Activated CD8-positive, alpha-beta memory T cell treated with anti-CD3 and anti-CD28 coated beads for 36 hours (primary cell): ENCODE measurements around the gene MARK3. TPM values are rescaled to one million over a fixed set of nuclear protein-coding genes. Genes with fewer than 3 reads are reported as not detected.
"Not testable (repeated sequence)": the region's sequence is repeated elsewhere in the genome, so short reads cannot be mapped to it uniquely, and the experiment has no call there.

Source experiments
- CTCF ChIA-PET: fragments of 350-600 bp; sonication (Branson Sonifier 250); formaldehyde crosslinking; loops from one replicate; lab custom pipeline; 2021; ENCODE audit warnings: antibody characterized with exemption; lab: Charles Lee
- POLR2A ChIA-PET: fragments of 350-600 bp; sonication (Branson Sonifier 250); formaldehyde crosslinking; loops from one replicate; lab custom pipeline; 2021; ENCODE audit warnings: antibody characterized with exemption; lab: Charles Lee
- total RNA-seq, 2 experiments: library from RNA; stranded (reverse); gene quantifications; one replicate each; pipeline ENCODE4 v1.2.3, GENCODE V29; 2021

The MARK3 gene
- total RNA-seq, 2 experiments from 2014 or later, result 81.7 to 83.4 TPM

DNA sequence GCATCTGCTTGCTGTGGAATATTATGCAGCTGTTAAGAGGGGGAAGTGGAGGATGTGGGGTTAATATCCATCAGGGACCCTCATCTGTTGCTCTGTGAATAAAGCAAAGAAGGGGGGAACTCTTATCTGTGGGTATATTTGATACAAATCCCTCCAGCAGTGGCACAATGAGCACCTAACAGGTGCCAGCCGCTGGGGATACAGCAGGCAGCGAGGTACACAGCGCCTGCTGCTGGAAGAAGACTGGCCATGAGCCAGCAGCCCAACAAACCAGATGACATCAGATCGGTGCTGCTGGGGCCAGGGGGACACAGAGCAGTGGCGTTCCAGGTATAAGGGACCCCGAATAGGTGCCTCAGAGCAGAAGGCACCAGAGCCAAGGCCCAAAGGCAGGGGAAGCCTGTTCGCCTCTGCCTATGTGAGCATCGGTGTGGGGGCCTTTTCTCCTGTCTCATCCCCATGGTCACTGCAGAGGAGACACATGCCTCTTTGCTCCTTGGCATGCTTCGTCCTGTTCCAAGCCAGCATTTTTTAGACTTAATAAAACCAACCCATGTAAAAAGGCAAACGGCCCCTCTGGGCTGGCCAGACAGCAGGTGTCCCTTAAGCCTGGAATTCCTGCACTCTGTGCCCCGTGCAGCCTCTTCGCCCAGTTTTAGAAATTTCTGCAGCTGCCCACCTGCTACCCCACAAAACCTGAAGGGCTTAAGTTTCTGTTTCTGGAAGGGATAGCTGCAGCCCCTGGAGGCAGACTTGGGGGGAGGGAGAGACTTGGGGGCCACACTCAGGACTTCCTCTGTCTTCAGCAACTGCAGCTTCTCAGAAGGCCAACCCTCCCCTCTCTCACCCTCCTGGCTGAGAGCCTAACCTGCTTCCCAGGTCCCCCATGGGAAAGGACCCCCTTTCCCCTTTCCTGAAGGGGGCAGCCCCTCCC lies 139.1 kb downstream of the MARK3 start:
- POLR2A ChIA-PET, result no interaction called here
- CTCF ChIA-PET, result no interaction called here

DNA sequence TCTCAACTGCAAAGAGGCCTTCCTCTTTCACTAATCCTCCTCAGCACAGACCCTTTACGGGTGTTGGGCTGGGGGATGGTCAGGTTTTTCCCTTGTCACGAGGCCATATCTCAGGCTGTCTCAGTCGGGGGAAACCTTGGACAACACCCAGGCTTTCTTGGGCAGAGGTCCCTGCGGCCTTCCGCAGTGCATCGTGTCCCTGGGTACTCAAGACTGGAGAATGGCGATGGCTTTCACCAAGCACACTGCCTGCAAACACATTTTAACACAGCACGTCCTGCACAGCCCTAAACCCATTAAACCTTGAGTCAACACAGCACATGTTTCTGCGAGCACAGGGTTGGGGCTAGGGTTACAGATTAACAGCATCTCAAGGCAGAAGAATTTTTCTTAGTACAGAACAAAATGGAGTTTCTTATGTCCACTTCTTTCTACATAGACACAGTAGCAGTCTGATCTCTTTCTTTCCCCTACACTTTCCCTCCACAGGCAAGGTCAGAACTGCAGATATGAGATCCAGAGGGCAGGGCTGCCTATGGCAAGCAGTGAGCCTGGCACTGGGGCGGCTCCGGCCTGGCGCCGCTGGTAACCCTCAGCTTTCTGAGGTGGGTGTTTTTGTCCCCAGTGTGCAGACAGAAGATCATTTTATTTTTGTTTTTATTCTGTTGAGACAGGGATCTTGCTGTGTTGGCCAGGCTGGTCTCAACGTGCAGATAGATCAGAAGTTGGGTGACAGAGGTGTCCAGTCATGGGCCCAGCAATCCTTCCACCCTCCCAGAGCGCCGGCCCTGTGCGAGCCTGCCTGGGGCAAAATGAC lies 140.4 kb downstream of the MARK3 start:
- POLR2A ChIA-PET, CTCF ChIA-PET: not testable (repeated sequence)

DNA sequence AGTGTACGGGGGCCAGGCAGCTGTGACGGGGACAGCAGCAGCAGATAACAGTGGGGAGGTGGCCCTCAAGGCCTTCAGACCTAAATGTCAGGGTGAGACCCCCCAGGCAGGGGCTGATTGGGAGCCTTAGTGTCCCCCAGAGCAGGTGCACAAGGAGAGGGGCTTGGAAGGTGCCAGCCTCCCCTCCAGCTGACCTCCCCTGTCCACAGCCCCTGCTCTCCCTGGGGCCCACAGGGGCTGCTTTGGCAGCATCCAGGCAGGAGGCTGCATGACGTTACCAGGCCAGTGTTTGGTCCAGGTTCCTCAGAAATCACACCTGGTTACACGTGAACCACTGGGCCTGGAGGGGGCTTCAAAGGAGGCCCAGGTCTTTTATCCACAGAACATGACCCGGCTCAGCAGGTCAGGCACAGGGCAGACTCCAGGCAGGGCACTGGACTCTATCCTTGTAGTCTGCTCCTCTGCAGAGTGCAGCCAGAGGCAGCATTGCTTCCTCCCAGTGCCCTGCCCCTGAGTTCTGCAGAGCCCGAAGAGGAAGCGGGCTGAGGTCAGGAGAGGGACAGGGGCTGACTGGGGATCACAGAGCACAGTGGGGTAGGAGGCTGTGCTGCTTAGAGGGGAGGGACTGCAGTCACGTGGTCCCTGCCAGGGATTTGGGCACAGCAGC lies 141.2 kb downstream of the MARK3 start:
- POLR2A ChIA-PET, result no interaction called here
- CTCF ChIA-PET, result interaction anchor here (2.6 kb wide), 1 partner anchor 21 kb away, joined by 12 read pairs; no protein-coding TSS in a partner anchor

DNA sequence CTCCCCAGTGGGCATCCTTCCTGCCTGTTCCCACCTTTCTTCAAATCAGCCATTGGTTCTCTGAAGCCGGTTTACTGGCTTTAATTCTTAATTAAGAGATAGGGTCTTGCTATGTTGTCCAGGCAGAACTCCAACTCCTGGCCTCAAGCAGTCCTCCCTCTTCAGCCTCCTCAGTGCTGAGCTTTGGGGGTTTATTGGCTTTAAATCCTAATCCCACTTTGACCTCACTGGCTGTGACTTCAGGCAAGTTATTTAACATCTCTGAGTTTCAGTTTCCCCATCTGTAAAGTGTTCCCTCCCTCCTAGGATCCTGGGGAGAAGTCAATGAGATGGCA lies 141.7 kb downstream of the MARK3 start:
- CTCF ChIA-PET, result interaction anchor here (2.6 kb wide), 1 partner anchor 20 kb away, joined by 12 read pairs; no protein-coding TSS in a partner anchor
- POLR2A ChIA-PET, result no interaction called here

DNA sequence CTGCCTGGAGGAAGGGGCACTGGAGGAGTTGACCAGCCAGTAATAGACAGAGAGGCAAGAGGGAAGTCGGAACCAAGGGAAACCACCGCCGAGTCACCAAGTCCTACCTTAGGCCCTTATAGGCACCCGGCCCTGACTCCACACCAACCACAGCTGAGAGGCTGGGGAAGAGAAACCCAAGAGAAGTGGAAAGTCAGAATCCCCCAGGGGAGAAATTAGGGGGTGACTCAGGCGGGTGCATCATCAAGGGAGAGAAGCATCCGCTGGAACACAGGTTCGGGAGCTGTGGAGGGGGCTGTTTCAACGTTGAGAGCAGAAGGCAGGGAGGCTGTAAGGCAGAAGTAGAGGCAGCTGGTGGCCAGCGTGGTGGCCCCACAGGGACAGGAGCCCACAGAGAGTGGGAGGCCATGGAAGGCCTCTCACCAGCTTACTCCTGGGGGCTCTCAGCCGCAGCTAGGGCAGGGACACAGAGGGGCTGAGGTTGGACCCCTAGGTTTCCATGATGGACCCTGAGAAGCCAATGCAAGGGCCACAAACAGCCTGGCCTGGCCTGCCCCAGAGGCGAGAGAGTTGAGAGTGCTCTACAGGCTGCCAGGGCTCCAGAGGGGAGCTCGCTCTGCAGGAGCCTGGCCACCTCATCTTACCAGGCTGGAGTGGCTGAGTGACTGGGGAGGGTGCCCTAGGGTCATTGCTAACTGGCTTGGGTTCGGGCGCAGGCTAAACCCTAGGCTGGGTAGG lies 142.4 kb downstream of the MARK3 start:
- ChIA-PET POLR2A (interaction anchor here (0.5 to 1.1 kb wide), 3 partner anchors 11 to 320 kb away, joined by 3 to 7 read pairs (median 5); partner anchors contain the start of gene PPP1R13B), CTCF (interaction anchor here (2.6 to 6.9 kb wide), 2 partner anchors 8 to 20 kb away, joined by 12 to 38 read pairs; no protein-coding TSS in a partner anchor)

DNA sequence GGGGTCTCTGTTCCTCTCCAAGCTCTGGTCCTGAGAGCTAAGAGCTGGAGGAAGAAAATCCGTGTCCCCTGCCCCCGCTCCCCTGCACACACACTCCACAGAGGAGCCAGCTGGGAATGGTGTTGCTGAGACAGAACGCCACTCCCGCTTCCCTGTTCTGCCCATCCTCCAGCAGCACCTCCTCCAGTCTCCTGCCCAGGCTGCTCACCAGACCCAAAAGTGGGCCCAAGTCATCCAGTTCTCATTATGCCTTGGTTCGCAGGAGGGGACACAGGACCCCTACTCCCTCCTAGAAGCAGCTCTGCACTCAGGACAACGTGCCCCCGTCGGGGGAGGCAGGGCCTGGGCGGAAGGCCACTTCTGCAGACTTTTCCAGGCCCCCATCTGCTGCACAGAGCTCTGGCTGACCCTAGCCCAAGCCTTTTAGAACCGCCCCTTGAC lies 143.0 kb downstream of the MARK3 start:
- CTCF ChIA-PET, result interaction anchor here (2.6 to 6.9 kb wide), 2 partner anchors 8 to 19 kb away, joined by 12 to 38 read pairs; no protein-coding TSS in a partner anchor
- POLR2A ChIA-PET, result interaction anchor here (0.5 to 1.1 kb wide), 3 partner anchors 11 to 319 kb away, joined by 3 to 7 read pairs (median 5); partner anchors contain the start of gene PPP1R13B

DNA sequence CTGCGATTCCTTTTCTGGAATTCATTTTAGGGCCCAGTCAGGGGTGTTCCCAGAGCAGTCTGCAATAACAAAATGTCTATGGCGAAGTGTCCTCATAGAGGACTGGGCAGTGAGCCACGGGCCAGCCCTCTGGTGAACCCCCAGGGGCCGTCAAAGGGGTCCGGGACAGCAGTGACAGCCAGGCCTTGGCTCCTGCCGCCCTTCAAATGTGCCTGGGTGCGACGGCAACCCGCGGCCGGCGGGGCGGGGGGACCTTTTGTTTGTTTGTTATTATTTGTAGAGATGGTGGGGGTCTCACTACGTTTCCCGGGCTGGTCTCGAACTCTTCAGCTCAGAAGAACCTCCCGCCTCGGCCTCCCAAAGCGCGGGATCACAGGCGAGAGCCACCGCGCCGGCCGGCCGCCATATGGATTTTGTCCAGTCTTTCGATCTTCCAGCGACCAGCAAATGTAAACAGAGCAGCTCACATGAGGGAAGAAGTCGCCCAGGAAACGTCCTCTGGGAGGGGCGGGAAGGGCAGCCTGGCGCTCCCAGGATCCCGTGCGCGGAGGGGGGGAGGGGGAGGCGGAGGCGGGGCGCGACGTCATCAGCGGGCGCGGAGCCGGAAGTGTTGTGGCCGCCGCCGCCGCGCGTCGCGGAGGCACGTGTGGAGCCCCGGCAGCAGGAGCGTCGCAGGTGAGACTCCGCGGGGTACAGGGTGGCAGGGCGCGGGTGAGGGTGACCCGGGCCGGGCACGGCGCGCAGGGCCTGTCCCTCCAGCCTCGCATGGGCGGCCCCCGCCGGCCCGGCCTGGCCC lies 143.6 kb downstream of the MARK3 start, which contains the start of gene TRMT61A:
TRMT61A (plus strand) TSS at position 610 of the 796 bp plus-strand sequence. CDS start 783 bp downstream, outside the sequence.
- ChIA-PET CTCF (interaction anchor here (1.7 to 6.9 kb wide), 3 partner anchors 9 to 29 kb away, joined by 6 to 38 read pairs (median 12); no protein-coding TSS in a partner anchor), POLR2A (interaction anchor here (1.0 to 1.1 kb wide), 2 partner anchors 8 to 10 kb away, joined by 3 read pairs; no protein-coding TSS in a partner anchor)

DNA sequence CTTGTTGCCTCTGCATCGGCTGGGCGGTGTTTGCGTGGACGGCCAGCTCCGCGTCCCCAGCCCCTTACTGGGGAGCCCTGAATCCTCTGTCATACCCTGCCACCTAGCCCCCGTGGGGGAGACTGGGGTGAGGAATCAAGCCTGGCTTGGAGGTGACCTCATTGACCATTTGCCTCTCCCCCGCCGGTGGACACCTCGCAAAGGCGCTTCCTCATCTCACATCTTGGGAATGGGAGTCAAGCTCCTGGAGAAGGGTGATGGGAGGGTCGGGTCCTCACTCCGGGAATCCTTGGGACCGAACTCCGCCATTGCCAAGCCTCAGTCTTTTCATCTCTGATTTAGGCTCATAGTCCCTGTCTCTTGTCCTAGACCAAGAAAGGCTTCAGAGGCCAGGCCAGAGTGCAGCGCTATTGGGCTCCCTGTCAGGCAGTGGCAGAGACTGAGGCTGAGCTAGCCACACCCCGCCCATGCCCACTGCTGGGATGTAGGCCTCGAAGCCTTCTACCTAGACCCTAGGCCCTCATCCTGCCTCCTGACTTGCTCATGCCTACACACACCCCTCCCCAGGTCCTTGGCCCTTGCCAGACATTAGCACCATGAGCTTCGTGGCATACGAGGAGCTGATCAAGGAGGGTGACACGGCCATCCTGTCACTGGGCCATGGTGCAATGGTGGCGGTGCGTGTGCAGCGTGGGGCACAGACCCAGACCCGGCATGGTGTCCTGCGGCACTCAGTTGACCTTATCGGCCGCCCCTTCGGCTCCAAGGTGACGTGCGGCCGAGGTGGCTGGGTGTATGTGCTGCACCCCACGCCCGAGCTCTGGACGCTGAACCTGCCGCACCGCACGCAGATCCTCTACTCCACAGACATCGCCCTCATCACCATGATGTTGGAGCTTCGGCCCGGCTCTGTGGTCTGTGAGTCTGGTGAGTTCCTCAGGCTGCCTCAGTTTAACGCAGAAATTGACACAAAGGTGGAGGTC lies 144.5 kb downstream of the MARK3 start:
- POLR2A ChIA-PET, result interaction anchor here (0.6 to 1.4 kb wide), 3 partner anchors 9 to 209 kb away, joined by 3 read pairs; no protein-coding TSS in a partner anchor
- CTCF ChIA-PET, result interaction anchor here (1.1 to 6.9 kb wide), 6 partner anchors 9 to 30 kb away, joined by 3 to 38 read pairs (median 6); no protein-coding TSS in a partner anchor

DNA sequence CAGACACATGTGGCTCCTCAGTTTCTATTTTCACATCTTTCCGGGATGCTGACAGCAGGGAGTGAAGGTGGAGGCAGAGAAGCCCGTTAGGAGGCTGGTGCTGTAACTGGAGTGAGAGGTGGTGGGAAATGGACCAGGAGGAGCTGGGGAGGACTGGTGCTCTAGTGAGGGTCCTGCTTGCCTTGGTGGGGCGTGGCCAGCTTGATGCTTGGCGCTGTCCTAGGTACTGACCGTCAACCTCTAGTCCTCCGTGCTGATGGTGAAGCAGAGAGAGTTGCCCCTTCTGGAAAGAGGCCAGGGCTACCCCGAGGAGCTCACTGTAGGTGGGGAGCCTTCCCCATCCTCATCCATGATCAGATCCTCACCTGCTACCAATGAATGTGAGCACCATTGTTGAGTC lies 145.2 kb downstream of the MARK3 start:
- ChIA-PET CTCF (interaction anchor here (1.1 to 6.9 kb wide), 5 partner anchors 8 to 31 kb away, joined by 3 to 38 read pairs (median 6); no protein-coding TSS in a partner anchor), POLR2A (interaction anchor here (0.6 to 1.4 kb wide), 2 partner anchors 29 to 210 kb away, joined by 3 read pairs; no protein-coding TSS in a partner anchor)

DNA sequence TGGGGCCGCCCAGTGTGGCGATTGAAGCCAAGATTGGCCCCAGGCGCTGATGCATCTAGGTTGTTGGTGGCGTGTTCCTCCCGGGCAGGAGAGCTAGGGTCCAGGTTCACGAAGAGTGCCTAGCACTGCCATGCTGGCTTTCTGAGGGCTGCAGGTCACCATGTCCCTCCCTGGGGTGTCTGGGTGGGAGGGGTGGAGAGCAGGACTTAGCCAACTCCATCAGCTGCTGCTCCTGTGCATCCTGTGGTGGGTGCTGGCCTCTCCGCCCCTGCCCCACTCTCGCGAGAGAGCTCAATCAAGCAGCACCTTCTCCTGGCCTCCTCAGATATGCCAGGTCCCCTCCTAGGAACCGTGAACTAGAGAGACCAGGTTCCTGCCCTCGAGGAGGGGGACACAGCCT lies 145.6 kb downstream of the MARK3 start:
- CTCF ChIA-PET, result interaction anchor here (1.3 to 6.9 kb wide), 3 partner anchors 11 to 31 kb away, joined by 6 to 38 read pairs (median 7); no protein-coding TSS in a partner anchor
- POLR2A ChIA-PET, result interaction anchor here (1.4 kb wide), 1 partner anchor 28 kb away, joined by 3 read pairs; no protein-coding TSS in a partner anchor

DNA sequence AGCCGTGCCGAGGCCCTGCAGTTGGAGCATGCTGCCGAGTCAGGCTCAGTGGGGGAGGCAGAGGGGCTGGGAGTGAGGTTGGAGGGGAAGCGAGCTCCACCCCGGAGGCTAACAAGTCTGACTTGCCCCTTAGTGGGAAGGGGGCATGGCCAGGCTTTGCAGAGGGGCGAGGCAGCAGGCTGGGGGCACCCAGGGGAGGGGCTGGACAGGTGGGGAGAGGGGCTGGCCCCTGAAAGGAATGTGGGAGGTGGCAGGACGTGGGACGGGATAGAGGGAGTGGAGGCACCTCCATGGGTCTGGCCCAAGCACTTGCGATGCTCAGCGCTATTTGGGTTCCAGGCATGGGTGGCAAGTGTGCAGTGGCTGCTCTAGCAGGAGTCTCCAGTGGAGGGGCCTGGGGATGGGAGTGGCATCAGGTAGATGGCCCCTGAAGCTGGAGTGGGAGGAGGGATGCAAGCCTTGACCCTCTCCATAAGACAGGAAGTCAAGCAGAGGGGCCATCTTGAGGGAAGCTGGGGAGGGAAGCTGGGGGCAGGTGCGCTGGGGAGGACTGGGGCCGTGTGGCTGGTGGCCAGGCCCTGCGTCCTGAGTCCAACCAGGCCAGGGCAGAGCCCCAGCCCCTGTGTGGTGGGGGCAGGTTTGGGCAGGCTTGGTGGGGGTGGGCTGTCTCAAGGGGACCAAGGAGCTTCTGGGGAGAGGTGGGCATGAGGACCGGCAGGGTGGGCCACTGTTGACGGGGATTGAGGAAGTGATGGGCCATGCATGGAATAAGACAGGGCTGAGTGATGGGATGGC lies 146.4 kb downstream of the MARK3 start:
- CTCF ChIA-PET, result interaction anchor here (0.8 to 6.9 kb wide), 3 partner anchors 12 to 15 kb away, joined by 3 to 38 read pairs (median 3); no protein-coding TSS in a partner anchor
- POLR2A ChIA-PET, result interaction anchor here (1.4 kb wide), 1 partner anchor 28 kb away, joined by 3 read pairs; no protein-coding TSS in a partner anchor

DNA sequence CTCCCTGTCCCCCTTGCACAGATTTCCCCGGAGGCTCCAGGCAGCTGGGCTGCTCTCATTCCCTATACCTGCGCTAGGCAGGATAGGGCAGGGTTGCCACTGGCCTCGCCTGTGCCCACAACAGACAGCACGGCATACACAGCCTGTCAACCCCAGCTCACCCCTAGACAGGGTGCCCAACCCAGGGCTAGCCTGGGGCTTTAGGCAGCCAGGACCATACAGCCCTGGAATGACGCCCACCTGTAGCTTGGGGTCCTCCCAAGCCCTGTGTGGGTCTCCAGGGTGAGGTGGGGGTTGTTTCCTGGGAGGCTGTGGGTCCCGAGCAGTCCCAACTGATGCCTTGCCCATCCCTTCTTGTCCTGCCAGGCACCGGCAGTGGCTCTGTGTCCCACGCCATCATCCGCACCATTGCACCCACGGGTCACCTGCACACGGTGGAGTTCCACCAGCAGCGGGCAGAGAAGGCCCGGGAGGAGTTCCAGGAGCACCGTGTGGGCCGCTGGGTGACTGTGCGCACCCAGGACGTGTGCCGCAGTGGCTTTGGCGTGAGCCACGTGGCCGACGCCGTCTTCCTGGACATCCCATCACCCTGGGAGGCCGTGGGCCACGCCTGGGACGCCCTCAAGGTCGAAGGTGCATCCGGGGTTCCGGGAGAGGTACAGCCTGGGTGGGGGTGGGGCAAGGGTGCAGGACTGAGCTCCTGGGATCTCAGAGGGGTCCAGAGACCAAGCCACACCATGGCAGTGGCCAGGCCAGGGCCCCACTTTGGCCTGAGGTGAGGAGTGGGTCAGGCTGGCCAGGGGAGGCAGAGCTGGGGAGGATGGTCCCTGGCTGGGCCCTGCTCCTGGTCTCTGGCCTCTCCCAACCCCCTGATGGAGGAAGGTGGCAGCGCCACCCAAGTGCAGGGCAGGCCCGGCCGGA lies 147.3 kb downstream of the MARK3 start:
- ChIA-PET CTCF (interaction anchor here (0.8 to 6.9 kb wide), 3 partner anchors 13 to 14 kb away, joined by 3 to 38 read pairs (median 3); no protein-coding TSS in a partner anchor), POLR2A (no interaction called here)
